Stimulated activated CD8-positive, alpha-beta memory T cell treated with anti-CD3 and anti-CD28 coated beads, Interleukin-2, amount 100 ng/mL, for 48 hours (primary cell): Measurements from ENCODE around the gene CAMTA1.

ENCODE experiments used
- DNase-seq, 2 donors: peaks; one replicate each; pipeline ENCODE4 v3.0.0-alpha.2; 2020; ENCODE audit warnings: low read depth in 2 of 2

CAMTA1 gene

DNA sequence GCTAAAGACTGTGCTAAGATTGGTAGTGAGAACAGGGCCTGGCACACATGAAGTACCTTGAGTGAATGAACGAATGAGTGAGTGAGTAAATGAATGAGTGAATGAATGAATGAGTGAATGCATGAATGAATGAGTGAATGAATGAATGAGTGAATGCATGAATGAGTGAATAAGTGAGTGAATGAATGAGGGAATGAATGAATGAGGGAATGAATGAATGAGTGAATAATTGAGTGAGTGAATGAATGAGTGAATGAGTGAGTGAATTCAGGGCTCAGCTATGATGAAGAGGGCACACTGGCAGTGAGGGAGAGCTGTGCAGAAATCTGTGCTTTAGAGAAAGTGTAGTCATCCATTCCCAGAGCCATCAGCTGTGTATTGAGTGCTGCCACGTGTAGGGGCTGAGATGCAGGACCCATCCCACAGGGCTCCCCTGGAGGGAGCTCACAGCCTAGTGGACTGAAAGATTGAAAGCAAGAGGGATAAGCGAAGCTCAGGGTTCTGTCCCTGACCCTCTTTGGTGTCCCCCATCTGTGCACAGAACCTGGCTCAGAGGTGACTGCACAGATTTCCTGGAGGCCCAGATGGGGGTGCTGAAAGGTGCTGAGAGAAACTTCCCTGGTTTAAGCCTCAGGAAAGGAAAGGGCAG is 767.9 kb downstream of the CAMTA1 start:
- DNase-seq, result no peak

DNA sequence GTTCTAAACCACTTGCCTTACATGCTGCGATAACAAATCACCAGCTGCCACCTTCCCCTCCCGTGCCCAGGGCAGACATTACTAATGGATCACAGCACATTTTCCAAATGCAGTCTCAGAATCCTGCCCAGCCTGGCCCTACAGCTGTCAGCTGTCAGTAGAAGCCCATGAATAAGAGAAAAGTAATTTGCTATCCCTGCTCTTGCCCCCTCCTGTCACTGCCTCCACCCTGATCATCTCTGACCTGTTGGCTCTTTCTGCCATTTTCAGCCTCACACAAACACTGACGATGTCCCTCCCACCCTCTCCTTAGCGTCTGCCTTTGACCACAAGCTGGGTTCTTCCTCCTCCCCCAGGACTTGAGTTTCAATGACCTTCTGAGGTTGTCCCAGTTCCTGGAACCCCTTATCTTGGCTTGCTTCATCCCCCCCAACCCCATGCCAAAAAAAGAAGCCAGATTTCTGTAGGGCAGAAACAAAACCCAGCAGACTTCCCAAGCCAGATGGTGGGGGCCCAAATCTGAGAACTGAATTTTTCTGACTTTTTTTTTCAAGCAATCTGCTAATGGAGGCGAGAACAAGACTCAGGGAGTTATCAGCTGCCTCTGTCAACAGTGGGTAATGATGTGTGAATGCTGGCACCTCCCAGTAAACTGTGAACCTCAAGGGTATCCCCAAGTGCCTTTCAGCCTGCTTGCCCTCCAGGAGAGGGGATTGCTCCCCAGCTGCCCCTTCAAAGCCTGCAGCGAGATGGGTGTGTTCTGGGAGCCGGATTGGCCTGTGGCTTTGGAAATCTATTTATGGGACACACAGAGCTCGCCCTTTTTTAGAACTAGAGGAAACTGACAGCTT is 769.4 kb downstream of the CAMTA1 start:
- no peak for DNase-seq

- no peak for DNase-seq
Observed at GRCh38 chr1:7555391-7556185, 770.3 kb downstream of the CAMTA1 start.

DNA sequence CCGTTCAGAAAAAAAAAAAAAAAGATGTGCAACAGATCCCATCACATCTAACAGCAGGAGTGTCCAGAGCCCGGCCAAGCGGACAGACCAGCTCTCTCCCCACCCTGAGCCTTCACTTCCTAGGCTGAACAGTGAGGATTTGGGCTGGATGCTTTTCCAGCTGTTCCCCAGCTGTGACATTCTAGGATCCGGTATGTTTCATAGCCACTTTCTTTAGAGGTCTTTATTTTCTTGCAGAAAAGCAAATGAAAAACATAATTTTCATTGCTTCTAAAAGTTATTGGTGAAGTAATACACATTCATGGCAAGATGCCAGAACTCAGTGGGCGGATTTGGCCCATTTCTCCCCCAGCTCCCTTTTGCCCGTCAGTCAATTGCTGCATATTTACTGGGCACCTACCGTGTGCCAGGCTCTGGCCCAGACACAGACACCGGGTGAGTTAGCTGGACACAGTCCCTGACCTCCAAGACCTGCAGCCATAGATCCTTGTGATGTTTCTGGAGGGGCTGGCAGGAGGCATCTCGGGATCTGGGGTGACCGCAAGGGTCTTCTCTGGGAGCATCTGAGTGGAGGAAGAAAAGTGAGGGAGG is 772.1 kb downstream of the CAMTA1 start:
- DNase-seq, result no peak

GRCh38 chr1:7558041-7558461 is 772.8 kb downstream of the CAMTA1 start:
- no peak for DNase-seq

DNA sequence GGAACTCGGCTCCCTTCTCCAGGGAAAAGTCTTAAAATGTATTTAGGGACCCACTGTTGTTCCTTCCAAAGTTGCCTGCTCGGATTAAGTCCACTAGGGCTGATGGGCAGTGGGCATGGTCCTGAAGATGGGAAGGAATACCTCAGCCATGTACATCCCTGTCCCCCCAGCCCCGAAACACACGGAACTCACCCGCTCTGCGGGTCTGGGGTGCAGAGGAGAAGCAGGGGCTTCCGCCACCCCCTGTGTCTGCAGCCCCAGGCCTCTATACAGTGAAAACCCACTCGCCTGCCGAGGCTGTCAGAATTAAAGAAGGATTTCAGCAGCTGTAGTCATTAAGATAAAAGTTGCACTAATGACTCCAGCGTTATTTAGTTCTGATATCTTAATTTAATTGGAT is 773.2 kb downstream of the CAMTA1 start:
- no peak for DNase-seq

DNA sequence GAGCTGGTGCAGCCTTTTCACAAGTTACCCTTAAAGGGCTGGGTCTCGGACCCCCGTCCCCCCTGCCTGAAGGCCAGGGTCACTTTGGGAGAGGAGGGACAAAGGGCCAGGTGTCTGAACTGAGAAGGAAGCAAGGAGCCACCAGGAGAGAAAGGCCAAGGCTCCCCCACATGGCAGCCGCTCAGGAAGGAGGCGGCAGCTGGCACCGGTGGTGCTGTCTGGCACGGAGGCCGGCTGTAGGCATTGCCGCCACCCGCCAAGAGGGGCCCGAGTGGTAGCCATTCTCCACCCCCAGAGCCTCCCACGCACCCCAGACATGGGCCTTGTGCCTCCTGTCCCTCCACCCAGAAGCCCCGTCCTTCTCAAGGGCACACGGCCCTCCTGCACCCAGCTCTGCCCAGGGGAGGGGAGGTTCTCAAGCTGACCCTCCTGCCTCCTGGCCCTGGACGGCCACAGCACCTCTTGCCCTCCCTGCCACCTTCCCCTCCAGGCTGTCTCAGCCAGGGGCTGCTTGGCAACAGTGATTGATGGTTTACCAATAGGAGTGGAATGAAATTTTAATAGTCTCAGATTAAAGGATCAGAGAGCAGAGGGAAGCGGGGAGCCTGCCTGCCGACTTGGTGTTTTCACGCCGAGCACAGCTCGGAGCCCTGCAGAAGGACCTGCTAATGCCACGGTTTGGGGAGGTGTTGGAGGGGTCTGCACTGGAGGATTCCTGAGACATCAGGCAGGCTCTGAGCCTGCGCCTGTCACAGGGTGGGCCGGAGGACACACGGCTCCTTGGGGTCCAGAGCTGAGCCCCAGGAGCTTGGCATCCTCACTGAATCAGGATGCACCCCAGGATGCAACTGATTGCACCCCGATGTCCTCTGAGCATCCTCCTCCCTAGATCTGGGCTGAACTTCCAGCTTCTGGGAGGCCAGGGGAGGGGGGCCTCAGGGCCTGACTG is 773.9 kb downstream of the CAMTA1 start:
- no peak for DNase-seq

GRCh38 chr1:7560128-7560527 is 774.9 kb downstream of the CAMTA1 start:
- no peak for DNase-seq

GRCh38 chr1:7560601-7561181 is 775.4 kb downstream of the CAMTA1 start:
- no peak for DNase-seq

DNA sequence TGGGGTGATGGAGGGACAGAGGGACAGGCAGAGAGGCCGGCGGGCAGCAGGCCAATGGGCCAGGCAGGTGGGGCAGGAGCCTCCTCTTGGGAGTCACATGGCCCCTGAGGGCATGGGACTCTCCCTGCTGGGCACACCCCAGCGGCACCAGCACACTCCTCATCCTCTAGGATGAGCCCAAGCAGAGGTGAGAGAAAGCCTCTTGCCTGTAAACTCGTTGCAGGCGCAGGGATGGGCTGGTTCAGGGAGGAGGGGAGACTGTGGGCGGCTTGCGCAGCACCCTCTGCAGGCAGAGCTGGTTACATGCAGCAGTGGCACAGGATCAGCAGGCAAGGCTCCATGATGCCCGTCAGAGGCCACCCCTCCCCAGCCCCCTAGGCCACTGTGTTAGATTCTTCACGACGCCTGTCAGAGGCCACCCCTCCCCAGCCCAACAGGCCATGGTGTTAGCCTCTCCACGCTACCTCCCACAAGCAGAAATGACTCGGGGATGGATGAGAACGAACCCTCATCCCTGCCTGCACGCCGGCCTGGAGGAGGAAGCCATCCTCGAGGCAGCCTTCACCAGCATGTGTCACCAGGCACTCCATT is 776.2 kb downstream of the CAMTA1 start:
- DNase-seq, result no peak

DNA sequence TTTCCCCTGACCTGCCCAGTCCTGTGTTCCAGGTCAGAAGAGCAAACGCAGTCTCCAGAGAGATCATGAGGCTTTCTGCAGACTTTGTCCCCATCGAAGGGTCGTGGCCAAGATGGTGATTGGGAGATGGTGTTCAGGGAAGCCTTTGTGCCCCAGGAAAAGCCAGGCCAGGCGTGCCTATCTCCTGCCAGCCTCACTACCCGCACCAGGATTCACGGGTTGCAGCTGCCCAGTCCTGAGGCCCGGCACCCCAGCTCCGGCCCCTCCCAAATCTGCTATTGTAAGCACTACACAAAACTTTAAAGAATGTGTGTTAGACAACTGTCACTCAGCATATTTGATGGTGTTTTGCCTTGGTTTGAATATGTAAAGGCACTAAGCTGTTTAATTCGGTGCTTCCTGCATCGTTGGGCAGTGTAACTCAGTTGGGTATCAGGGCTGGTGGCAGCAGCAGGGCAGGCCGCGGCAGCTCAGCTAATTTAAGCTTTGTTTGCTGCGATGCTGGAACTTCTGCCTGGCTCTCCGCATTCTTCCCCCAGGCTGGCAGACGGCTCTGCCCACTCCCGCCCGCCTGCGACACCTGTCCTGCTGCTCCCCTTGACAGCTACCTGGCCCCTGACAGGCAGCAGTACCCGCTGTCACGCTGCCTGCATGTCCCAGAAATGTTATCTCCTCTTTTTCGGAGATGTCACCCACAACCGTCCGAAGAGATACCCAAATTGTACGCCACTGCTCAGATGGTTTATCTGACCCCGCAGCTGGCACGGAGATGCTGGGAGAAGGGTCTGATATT is 776.9 kb downstream of the CAMTA1 start:
- no peak for DNase-seq

DNA sequence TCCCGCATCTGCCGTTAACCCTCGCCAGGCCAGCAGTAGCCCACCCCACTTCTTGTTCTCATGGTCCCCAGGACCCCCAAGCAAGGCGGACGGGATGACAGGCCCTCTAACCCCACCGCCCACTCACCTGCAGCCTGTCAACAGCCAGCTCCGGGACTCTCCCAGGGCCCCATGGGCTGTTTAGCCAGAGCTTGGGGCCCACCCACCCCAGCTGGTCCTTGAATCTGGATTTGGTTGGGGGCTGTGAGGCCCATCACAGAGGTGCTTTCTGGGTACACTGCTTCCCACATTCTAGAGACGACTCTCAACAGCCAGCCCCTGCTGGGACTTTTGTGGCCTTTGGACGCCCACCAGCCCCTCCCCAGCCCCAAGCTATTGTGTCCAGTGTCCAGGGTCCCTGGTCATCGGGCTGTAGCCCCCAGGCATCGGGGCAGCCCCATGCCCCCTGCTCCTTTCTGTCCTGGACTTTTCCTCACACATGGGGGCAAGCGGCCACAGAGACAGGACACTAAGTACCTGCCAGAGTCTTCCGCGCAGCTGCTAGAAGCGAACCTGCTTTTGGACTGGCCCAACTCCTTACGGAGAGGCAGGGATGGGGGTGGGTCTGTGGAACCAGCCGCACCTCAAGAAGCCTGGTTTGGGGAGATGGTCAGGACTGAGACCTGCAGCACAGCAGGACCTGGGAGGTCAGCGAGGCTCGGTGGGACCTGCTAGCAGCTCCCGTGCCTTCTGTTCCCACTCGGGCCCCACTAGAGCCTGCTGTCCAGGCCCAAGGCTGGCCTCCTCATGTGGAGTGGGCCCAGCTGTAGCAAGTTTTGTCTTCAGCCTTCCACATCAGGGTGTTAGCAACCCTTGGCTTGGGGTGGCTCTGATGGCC is 777.7 kb downstream of the CAMTA1 start:
- no peak for DNase-seq

- no peak for DNase-seq
Observed at GRCh38 chr1:7564137-7564536, 778.9 kb downstream of the CAMTA1 start.

- DNase-seq, result no peak
Observed at GRCh38 chr1:7565099-7565750, 780.0 kb downstream of the CAMTA1 start.

- no peak for DNase-seq
Observed at GRCh38 chr1:7566417-7567375, 781.4 kb downstream of the CAMTA1 start.

GRCh38 chr1:7567376-7567775 is 782.1 kb downstream of the CAMTA1 start:
- DNase-seq, result no peak

DNA sequence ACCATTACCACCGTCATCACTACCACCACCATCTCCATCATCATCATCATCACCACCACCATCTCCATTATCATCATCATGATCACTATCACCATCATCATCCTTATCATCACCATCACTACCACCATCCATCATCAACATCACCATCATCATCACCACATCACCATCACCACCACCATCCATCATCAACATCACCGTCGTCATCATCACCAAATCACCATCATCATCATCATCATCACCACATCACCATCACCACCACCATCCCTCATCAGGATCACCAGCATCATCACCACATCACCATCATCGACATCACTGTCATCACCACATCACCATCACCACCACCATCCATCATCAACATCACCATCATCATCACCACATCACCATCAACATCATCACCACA is 782.8 kb downstream of the CAMTA1 start:
- DNase-seq, result no peak
